Measurements from ENCODE around the gene LMO4.

- TF ChIP-seq CTCF (optimal IDR thresholded peaks at IDR 0.05 in 1 of 3, IDR thresholded peaks at IDR 0.05 in 1 of 3, conservative IDR thresholded peaks at IDR 0.05 in 1 of 3; ENCODE audit: extremely low read depth in 1 of 3, insufficient read depth in 2 of 3, low read length in 3 of 3) (no peak), EZH2 (IDR thresholded peaks at IDR 0.05; ENCODE audit: low read length) (no peak)
Observed at GRCh38 chr1:87394513-87394912, 65.8 kb downstream of the LMO4 start.
